NCI-H2029 treated with DMSO at 0.1 percent for 48 hours (cell line): Measurements from ENCODE around the gene RAB25.
"Not testable (repeated sequence)": the region's sequence is repeated elsewhere in the genome, so short reads cannot be mapped to it uniquely, and the experiment has no call there.

Experiments used
- DNase-seq: peaks from one replicate; lab custom pipeline; 2025; lab: John Stamatoyannopoulos, UW

The RAB25 gene

DNA sequence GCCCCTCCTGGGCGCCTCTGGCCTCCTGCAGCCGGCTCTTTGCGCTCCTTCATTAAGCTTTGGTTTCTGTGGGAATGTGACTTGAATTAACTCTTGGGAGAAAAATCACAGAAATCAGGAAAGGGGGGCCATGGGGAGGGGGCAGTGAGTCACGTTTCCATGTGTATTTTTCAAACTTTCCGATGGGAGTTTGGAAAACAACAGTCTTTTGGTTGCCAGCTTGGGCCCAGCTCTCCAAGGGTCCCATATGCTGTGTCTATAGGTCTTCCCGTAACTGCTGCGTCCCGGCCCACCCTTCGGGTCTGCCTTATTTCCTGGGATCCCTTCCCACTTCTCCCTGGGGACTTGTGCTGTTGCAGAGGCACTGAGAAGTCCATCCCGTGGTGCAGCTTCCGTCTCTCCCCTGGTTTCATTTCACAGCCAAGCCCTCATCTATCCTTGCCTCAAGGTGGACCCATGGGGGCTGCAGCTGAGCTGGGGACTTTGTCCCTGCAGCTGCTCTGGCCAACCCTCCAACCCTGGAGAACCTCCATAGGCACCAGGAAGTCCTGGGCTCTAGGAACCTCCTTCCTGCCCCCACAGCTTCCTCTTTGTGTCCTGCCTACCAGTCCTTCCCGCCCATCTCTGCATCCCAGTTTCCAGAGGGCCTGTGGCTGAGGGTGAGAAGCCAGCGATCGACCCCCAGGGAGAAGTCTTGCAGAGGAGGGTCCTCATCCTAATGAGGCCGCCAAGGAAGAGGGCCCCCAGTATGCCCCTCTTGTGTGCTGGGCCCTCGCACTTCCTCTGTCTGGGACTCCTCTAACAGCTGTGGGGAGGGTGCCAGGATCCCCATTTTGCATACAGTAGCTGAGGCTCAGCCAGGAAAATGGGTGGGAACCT, 41.9 kb downstream of the RAB25 start:
- no peak for DNase-seq

DNA sequence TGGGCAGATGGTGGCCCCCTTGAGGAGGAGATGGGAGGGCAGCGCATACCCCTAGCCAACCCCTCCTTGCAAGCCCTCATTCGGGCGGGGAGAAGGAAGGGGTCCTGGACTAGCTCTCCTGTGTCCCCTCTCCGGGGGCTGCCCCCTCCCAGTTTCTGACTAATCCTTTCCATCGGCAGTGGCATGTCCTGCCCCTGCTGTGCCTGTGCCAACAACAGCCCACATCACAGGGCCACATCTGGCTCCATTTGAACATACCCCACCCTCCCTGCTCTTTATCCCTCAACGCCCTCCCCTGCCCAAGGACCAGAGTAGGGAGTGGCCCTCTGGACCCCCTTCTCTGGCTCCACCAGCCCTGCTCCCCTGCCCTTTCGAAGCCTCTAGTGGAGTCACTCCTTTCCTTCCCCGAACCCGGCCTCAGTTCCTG, 42.6 kb downstream of the RAB25 start:
- DNase-seq = no peak

DNA sequence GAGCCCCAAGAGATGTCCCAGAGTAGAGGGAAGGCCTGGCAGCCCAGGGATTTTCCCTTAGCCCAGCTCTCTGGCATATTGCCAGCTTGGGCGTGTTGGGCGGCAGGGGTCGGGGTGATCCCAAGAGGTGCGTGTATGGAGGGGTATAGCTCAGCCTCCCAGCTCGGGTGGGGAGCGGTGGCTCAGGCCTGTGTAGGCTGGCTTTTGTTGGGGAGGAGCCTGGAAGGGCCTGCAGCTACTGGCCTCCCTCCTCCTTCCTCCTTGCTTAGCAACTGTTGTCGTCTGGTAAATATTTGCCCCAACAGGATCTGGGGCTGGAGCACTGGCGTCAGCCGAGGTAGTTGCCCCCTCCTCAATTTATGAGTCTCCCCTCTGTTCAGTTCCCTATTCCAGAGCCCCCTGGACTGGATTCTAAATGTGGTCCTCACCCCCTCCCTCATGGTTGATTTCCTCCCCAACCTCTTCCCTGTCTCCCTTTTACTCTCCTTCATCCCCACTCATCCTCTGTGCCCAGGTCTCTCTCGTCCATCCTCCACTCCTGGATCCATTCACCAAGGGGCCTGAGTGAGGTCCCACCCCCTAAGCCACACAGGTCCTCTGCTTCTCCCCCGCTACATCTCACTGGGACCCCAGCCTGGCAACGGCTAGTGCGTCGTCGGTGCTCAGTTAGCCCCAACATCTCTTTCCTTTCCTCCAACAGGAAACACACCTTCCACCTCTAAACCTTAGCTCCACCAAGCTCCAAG, 43.3 kb downstream of the RAB25 start:
- DNase-seq = peak; percentile 36

DNA sequence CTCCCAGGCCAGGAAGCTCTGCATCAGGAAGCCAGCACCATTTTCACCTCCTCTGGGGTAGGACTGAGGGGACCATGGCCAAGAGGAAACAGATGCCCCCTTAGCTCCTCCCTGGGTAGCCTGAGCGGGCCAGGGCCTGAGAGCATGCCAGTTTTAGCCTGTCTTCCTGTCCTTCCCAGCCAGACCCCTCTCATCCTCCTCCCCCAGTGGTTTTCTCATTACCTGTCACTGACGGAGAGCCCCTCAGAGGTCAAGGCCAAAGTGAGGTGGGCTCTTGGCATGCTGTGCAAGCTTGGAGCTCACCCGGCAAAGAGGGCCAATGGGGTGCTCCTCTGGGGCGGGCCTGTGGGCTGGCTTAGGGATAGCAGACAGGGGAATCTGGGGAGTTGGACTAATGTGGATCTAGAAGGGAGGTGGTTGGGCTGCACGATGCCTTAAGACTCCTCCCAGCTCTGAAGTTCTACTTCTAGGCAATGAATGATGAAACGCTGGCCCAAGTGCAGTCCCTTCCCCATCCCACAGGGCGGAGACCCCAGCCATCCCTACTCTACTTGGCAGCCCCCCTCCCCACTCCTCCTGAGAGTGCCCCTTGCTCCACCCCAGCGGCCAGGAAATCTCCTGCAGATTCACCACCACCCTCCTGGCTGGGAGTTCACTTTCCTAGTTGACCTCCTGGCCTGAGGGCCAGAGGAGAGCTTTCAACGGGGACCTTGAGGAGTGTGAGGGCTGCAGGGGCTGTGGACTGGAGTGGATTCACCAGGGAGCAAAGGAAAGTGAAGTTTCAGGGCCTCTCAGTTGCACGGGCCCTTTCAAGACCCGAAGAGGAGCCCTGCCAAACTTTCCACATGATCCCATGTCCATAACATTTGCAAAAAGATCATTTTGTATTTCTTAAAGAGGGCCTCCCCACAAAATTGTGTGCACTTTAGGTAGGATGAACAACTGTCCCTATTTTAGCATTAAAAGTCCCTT, 44.2 kb downstream of the RAB25 start:
- no peak for DNase-seq

GRCh38 chr1:156106624-156107488, 45.9 kb downstream of the RAB25 start:
- no peak for DNase-seq

DNA sequence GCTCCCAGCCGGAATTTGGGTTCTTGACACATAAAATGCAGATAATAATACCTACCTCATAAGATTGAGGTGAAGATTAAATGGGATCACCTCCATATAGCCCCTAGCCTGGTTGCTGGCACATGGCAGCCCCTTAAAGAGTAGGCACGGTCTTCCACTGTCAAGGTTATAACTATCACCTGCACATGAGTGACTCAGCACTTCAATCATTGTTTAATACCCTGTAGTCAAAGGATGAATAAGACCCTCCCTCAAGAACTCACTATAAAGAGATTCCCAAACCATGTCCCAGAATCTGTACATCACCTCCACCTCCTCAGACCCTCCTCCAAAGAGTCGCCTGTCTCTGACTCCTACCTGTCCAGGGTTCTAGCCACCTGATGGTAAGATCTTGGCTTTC, 47.1 kb downstream of the RAB25 start:
- DNase-seq = no peak

GRCh38 chr1:156108664-156109241, 47.8 kb downstream of the RAB25 start:
- no peak for DNase-seq

GRCh38 chr1:156110252-156110651, 49.3 kb downstream of the RAB25 start:
- DNase-seq = no peak

DNA sequence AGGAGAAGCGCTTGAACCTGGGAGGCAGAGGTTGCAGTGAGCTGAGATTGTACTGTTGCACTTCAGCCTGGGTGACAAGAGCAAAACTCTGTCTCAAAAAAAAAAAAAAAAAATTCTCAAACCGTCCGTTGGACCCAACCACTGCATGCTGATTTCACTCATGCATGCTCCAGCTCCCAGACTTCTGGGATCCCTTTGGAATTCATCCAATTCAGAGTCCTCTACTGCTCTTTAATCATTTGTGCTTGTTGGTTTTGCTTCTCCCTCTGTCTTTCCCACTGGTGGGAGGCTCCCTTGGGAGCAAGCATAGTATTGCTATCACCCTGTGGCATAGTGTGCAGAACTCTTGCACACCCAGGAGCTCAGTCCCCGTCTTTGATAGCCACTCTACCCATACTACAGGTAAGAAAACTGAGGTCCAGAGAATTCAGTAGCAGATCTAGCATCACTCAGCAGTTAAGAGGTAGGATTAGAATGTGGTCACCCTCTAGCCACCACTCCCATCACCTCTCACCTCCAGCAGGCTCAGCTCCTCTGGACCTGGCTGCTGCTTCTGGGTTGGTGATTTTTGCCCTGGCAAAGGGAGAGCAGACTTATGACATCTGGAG, 50.5 kb downstream of the RAB25 start:
- no peak for DNase-seq

DNA sequence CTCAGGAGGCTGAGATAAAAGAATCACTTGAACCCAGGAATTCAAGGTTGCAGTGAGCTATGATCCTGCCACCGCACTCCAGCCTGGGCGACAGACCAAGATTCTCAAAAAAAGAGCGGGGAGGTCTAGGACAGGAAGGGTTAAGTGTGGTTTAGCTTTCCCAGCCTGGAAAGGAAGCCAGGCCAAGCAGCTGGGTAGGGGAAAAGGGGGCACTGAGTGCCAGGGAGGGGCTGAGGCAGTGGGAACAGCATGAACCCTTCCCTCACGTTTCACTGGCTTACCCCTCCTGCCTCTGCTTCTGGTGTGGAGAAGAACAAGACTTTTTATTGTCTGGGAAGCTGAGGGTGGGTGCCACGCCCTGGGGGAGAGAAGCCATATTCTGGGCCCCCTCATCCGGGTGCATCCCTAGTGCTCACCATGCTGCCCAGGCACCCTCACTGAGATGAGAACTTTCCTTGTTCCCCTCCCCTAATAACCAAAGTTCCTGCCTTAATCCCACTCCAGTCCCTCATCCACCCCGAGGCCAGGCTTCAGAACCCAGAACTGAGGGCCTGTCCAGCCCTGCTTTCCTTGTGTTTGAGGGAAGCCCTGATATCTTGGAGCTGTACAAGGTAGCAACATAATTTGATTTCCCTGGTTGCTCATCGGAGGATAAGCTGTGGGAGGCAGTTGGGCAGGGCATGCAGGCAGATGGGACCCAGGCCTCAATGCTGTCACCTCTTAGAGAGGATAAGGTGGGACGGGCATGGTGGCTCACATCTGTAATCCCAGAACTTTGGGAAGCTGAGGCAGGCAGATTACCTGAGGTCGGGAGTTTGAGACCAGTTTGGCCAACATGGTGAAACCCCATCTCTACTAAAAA, 51.5 kb downstream of the RAB25 start:
- DNase-seq = no peak

DNA sequence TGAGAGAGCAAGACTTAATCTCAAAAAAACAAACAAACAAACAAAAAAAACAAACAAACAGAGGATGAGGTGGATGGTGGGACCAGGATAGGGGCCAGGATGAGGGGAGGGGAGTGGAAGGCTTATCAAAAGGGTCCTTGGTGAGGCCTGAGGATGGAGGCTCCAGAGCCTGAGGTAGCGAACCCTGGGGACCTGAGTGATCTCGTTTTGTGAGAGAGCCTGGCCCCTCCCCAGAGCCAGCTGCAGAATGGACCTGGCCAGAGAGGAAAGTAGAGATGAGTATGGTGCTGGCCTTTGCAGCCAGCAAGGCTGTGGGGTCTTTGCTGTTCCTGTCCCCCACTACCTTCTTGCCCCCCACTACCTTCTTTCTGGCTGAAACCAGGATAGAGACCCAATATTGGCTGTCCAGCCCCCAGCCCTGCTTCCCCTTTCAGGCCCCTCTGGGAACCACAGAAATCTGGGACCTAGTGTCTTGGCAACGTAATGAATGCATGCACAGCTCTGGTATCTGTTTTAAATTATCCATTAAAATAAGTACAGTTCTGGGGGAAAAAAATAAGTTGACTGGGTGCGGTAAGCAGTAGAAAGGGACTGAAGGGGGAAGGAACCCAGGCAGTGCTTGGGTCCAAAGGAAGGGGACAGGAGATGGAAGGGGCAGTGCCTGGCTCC, 52.5 kb downstream of the RAB25 start:
- no peak for DNase-seq

- peak; percentile 33 for DNase-seq
These were observed 53.4 kb downstream of the RAB25 start, which contains the start of gene LMNA for GRCh38 chr1:156114101-156114918. Gene LMNA, plus strand, starts transcription at chr1:156114711. Its CDS starts 208 bp downstream, at chr1:156114919.

DNA sequence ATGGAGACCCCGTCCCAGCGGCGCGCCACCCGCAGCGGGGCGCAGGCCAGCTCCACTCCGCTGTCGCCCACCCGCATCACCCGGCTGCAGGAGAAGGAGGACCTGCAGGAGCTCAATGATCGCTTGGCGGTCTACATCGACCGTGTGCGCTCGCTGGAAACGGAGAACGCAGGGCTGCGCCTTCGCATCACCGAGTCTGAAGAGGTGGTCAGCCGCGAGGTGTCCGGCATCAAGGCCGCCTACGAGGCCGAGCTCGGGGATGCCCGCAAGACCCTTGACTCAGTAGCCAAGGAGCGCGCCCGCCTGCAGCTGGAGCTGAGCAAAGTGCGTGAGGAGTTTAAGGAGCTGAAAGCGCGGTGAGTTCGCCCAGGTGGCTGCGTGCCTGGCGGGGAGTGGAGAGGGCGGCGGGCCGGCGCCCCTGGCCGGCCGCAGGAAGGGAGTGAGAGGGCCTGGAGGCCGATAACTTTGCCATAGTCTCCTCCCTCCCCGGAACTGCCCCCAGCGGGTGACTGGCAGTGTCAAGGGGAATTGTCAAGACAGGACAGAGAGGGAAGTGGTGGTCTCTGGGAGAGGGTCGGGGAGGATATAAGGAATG, 54.1 kb downstream of the RAB25 start:
- DNase-seq = no peak

DNA sequence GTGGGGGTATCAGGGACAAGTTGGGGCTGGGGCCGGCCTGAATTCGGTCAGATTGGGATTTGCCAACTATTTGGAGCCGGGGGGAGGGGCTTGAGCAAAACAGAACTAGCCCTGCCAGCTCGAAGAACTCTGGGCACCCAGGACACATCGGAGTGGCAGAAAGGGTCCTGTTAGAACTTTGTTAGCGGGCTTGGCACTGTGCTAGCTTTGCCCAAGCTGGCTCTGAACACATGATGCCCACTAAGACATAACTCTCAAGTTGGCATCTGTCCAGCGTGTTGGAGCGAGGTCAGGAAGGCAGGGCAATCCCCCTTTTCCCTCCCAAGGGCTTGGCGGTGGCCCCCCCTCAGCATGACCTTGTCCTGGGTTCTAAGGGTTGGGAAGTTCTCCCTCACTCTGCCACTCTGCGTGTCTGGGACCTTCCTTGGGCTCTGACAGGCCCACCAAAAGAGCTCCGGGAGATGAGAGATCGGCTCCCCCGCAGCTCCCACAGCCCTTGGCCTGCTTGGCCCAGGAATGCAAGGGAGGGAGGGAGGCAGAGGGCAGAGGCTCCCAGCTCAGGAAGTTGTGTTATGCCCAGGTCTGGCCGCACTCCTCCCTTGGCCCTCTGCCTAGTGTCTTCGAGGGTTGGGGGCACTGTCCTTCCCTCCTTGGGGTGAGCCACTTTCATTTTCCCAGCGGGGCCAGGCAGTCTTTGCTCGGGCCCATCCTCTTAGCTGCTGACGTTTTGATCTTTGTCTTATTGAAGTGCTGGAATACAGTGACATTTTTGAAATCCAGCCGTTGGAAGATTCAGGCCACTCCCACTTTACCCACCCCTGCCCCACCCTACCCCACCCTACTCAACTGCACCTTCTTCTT, 54.8 kb downstream of the RAB25 start:
- DNase-seq = no peak

- DNase-seq = not testable (repeated sequence)
These were observed 55.8 kb downstream of the RAB25 start for GRCh38 chr1:156116731-156117130.

DNA sequence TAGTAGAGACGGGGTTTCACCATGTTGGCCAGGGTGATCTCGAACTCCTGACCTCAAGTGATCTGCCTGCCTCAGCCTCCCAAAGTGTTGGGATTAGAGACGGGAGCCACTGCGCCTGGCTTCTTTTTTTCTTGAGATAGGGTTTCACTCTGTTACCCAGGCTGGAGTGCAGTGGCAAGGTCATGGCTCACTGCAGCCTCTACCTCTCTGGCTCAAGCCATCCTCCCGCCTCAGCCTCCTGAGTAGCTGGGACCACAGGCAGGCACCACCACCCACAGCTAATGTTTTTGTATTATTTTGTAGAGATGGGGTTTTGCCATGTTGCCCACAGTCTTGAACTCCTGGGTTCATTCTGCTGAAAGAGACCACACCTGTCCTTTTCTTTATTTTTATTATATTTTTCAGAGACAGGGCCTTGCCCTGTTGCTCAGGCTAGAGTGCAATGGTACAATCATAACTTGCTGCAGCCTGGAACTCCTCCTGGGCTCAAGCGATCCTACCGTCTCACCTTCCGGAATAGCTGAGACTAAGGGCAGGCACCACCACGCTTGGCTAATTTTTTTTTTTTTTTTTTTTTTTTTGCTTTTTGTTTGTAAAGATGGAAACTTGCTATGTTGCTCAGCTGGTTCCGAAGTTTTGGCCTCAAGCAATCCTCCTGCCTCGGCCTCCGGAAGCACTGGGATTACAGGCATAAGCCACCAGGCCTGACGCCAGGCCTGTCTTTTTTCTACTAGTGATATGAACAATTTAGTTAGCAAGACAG, 56.6 kb downstream of the RAB25 start:
- DNase-seq = no peak
